ENCODE results near the gene SAT2. TPM values are rescaled to one million over a fixed set of nuclear protein-coding genes. Genes with fewer than 3 reads are reported as not detected.

Gene SAT2
- polyA plus RNA-seq, 1 donor (not counting 4 experiments of a cell fraction or from before 2014, with no cell fraction given): 23.5 TPM

DNA sequence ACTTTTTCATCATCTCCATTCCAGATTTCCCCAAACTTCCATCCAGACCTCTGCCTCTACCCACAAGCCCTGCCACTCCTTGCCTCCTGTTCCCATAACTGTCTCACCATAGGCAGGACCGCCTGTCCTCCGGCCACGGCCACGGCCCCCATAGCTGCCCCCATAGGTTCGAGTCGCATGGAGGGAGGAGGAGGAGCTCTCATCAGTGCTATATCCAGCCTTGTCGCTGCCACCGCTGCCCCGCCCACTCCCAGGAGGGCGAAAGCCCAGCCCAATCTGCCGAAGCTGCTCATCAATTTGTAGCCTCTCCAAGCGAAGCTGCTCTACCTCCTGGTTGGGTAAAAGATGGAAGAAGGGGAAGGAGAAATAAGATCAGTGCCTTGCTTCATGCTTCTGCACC is 34.3 kb downstream of the SAT2 start:
- no peak for FAIRE-seq
- no peaks in the 10 kb centered on the region for H3K9me1 ChIP-seq (ENCODE audit: control insufficient read depth, extremely low read depth, insufficient read depth, low read length)

DNA sequence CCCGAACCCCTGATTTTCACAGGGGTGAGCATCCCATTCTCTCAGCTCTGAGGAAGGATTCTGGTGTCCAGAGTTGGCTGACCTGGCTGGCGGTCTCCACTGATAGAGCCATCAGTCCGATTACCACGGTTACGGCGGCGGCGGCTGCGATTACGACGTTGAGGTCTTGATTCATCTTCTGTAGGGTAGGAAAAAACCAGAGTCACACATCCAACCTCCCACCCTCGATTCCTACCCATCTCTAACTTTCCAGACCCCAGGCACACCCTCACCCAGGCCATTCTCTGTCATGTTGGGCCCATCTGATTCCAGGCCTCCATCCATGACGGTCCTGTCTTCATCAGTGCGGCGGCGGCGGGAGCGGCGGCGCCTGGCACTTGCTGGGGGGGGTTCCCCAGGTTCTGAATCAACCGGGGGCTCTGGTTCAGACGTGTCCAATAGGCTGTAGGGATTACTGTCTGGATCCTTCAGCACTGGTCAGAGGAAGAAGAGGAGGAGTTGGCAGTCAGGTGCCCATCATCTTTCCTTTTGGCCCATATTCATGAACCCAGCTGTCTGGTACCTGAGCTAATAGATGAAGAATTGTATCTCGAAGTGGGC is 35.1 kb downstream of the SAT2 start:
- H3K79me2 ChIP-seq (ENCODE audit: control insufficient read depth, insufficient read depth, low read length): peaks cover 18% of the 10 kb centered on the region
- H3K4me1 ChIP-seq (ENCODE audit: control insufficient read depth, extremely low read depth, insufficient read depth, low read length): peaks cover 19% of the 10 kb centered on the region
- no peak overlapping the region for H2AFZ ChIP-seq (ENCODE audit: control insufficient read depth, low read length)
- H3K36me3 ChIP-seq (ENCODE audit: control insufficient read depth in 2 of 2, extremely low read depth in 1 of 2, insufficient read depth in 2 of 2, low read length in 2 of 2): peaks cover 40 to 43% of the 10 kb centered on the region in 2 experiments
- H3K9me1 ChIP-seq (ENCODE audit: control insufficient read depth, extremely low read depth, insufficient read depth, low read length): no peaks in the 10 kb centered on the region
- no peaks in the 10 kb centered on the region for H4K20me1 ChIP-seq (ENCODE audit: control insufficient read depth, extremely low read depth, insufficient read depth, low read length)
- FAIRE-seq (no peak), DNase-seq (ENCODE audit: low read depth, low spot score) (no peak)
- H3K27ac ChIP-seq (ENCODE audit: control insufficient read depth, insufficient read depth, low read length): no peak overlapping the region
- no peaks in the 10 kb centered on the region for H3K9me3 ChIP-seq (ENCODE audit: control insufficient read depth, low read depth, low read length)
- H3K27me3 ChIP-seq (ENCODE audit: control insufficient read depth, extremely low read depth, insufficient read depth, low read length): no peaks in the 10 kb centered on the region
- TF ChIP-seq EZH2 (IDR thresholded peaks at IDR 0.05; ENCODE audit: low read length): no peak
- TF ChIP-seq, protein P1, sequence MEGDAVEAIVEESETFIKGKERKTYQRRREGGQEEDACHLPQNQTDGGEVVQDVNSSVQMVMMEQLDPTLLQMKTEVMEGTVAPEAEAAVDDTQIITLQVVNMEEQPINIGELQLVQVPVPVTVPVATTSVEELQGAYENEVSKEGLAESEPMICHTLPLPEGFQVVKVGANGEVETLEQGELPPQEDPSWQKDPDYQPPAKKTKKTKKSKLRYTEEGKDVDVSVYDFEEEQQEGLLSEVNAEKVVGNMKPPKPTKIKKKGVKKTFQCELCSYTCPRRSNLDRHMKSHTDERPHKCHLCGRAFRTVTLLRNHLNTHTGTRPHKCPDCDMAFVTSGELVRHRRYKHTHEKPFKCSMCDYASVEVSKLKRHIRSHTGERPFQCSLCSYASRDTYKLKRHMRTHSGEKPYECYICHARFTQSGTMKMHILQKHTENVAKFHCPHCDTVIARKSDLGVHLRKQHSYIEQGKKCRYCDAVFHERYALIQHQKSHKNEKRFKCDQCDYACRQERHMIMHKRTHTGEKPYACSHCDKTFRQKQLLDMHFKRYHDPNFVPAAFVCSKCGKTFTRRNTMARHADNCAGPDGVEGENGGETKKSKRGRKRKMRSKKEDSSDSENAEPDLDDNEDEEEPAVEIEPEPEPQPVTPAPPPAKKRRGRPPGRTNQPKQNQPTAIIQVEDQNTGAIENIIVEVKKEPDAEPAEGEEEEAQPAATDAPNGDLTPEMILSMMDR (optimal IDR thresholded peaks at IDR 0.05 in 1 of 3, IDR thresholded peaks at IDR 0.05 in 1 of 3, conservative IDR thresholded peaks at IDR 0.05 in 1 of 3; ENCODE audit: extremely low read depth in 1 of 3, insufficient read depth in 2 of 3, low read length in 3 of 3): no peak
- dilution Hi-C loops (cut with MboI; ENCODE audit: extremely low pct_ligation_motif_present, low sequenced_read_pairs): no loop called here
- no peak overlapping the region for H3K4me3 ChIP-seq (ENCODE audit: control insufficient read depth in 2 of 3, extremely low read depth in 1 of 3, insufficient read depth in 2 of 3, low read depth in 1 of 3, low read length in 3 of 3)
- H3K9ac ChIP-seq (ENCODE audit: control insufficient read depth, extremely low read depth, insufficient read depth, low read length): no peak overlapping the region
- H3K4me2 ChIP-seq (ENCODE audit: control insufficient read depth, extremely low read depth, insufficient read depth, low read depth, low read length): no peak overlapping the region

More for the DNA sequence above, 34.3 kb downstream of the SAT2 start:
- no peak overlapping the region for H3K4me3 ChIP-seq (ENCODE audit: control insufficient read depth in 2 of 3, extremely low read depth in 1 of 3, insufficient read depth in 2 of 3, low read depth in 1 of 3, low read length in 3 of 3)
- H3K9me3 ChIP-seq (ENCODE audit: control insufficient read depth, low read depth, low read length): no peaks in the 10 kb centered on the region
- no peak overlapping the region for H3K27ac ChIP-seq (ENCODE audit: control insufficient read depth, insufficient read depth, low read length)
- peaks cover 11% of the 10 kb centered on the region for H3K79me2 ChIP-seq (ENCODE audit: control insufficient read depth, insufficient read depth, low read length)
- dilution Hi-C loops (cut with MboI; ENCODE audit: extremely low pct_ligation_motif_present, low sequenced_read_pairs): no loop called here
- TF ChIP-seq EZH2 (IDR thresholded peaks at IDR 0.05; ENCODE audit: low read length): no peak
- TF ChIP-seq, protein P1 (optimal IDR thresholded peaks at IDR 0.05 in 1 of 3, IDR thresholded peaks at IDR 0.05 in 1 of 3, conservative IDR thresholded peaks at IDR 0.05 in 1 of 3; ENCODE audit: extremely low read depth in 1 of 3, insufficient read depth in 2 of 3, low read length in 3 of 3): no peak
- no peak overlapping the region for H2AFZ ChIP-seq (ENCODE audit: control insufficient read depth, low read length)
- H3K4me1 ChIP-seq (ENCODE audit: control insufficient read depth, extremely low read depth, insufficient read depth, low read length): peaks cover 16% of the 10 kb centered on the region
- no peaks in the 10 kb centered on the region for H3K27me3 ChIP-seq (ENCODE audit: control insufficient read depth, extremely low read depth, insufficient read depth, low read length)
- DNase-seq (ENCODE audit: low read depth, low spot score): no peak
- peaks cover 37 to 43% of the 10 kb centered on the region in 2 experiments for H3K36me3 ChIP-seq (ENCODE audit: control insufficient read depth in 2 of 2, extremely low read depth in 1 of 2, insufficient read depth in 2 of 2, low read length in 2 of 2)
- H4K20me1 ChIP-seq (ENCODE audit: control insufficient read depth, extremely low read depth, insufficient read depth, low read length): no peaks in the 10 kb centered on the region
- H3K4me2 ChIP-seq (ENCODE audit: control insufficient read depth, extremely low read depth, insufficient read depth, low read depth, low read length): no peak overlapping the region
- H3K9ac ChIP-seq (ENCODE audit: control insufficient read depth, extremely low read depth, insufficient read depth, low read length): no peak overlapping the region

Data from keratinocyte (primary cell).